DOHH2 (cell line): ENCODE data around the gene MTCL1.

Experiments used
- CTCF ChIP-seq: fragments of 200-600 bp; sonication (generic); IDR thresholded peaks from one replicate; pipeline ENCODE4 v1.5.1; 2014; ENCODE audit warnings: antibody characterized with exemption, mild to moderate bottlenecking, low read depth, low read length; ENCODE audit not compliant: poor library complexity, severe bottlenecking
- EZH2phosphoT487 ChIP-seq: fragments of 200-600 bp; sonication (generic); IDR thresholded peaks from 2 replicates; pipeline ENCODE4 v1.6.1; 2017; ENCODE audit warnings: borderline replicate concordance, mild to moderate bottlenecking, antibody characterized with exemption, low read length, moderate library complexity, mixed read lengths

- no peak for TF ChIP-seq CTCF
- no peak for TF ChIP-seq EZH2phosphoT487
These were observed 117.3 kb downstream of the MTCL1 start for GRCh38 chr18:8822643-8823042.
